GM11168 (cell line): ENCODE data around the gene ANKRD16.
"Not testable (repeated sequence)": the region's sequence is repeated elsewhere in the genome, so short reads cannot be mapped to it uniquely, and the experiment has no call there.

Experiments
- in situ Hi-C: fragments of 300-500 bp; cut with MboI; formaldehyde crosslinking; loops from one replicate; pipeline ENCODE4 v1.12.0; 2022; ENCODE audit warnings: low sequenced_read_pairs; ENCODE audit not compliant: unreplicated experiment

The ANKRD16 gene

GRCh38 chr10:5882961-5883360, 6.7 kb downstream of the ANKRD16 start:
- in situ Hi-C loops, result no loop called here

GRCh38 chr10:5877041-5877440, 12.7 kb downstream of the ANKRD16 start:
- in situ Hi-C loops, result loop anchor here (10.0 kb wide), 1 partner anchor 72 kb away; no protein-coding TSS in a partner anchor

GRCh38 chr10:5876181-5876768, 13.4 kb downstream of the ANKRD16 start:
- in situ Hi-C loops, result loop anchor here (10.0 kb wide), 1 partner anchor 71 kb away; no protein-coding TSS in a partner anchor

GRCh38 chr10:5873515-5873995, 16.1 kb downstream of the ANKRD16 start:
- in situ Hi-C loops, result loop anchor here (10.0 kb wide), 1 partner anchor 69 kb away; no protein-coding TSS in a partner anchor

GRCh38 chr10:5871596-5871995, 18.1 kb downstream of the ANKRD16 start:
- in situ Hi-C loops, result loop anchor here (10.0 kb wide), 1 partner anchor 67 kb away; no protein-coding TSS in a partner anchor

- in situ Hi-C loops, result no loop called here
These were observed 20.5 kb downstream of the ANKRD16 start for GRCh38 chr10:5869156-5869555.

- in situ Hi-C loops, result not testable (repeated sequence)
These were observed 21.3 kb downstream of the ANKRD16 start for GRCh38 chr10:5868383-5868782.

GRCh38 chr10:5867091-5867615, 22.5 kb downstream of the ANKRD16 start:
- in situ Hi-C loops, result not testable (repeated sequence)

GRCh38 chr10:5866451-5867081, 23.1 kb downstream of the ANKRD16 start:
- in situ Hi-C loops, result not testable (repeated sequence)

- in situ Hi-C loops, result not testable (repeated sequence)
These were observed 26.6 kb downstream of the ANKRD16 start for GRCh38 chr10:5862981-5863685.

GRCh38 chr10:5862360-5862961, 27.2 kb downstream of the ANKRD16 start:
- in situ Hi-C loops, result no loop called here

GRCh38 chr10:5860066-5860465, 29.6 kb downstream of the ANKRD16 start:
- in situ Hi-C loops, result no loop called here

- in situ Hi-C loops, result no loop called here
These were observed 30.9 kb downstream of the ANKRD16 start for GRCh38 chr10:5858811-5859210.

GRCh38 chr10:5856701-5857004, 33.0 kb downstream of the ANKRD16 start:
- in situ Hi-C loops, result no loop called here

GRCh38 chr10:5855979-5856700, 33.6 kb downstream of the ANKRD16 start:
- in situ Hi-C loops, result no loop called here

GRCh38 chr10:5854131-5854475, 35.6 kb downstream of the ANKRD16 start:
- in situ Hi-C loops, result no loop called here

- in situ Hi-C loops, result not testable (repeated sequence)
These were observed 43.0 kb downstream of the ANKRD16 start for GRCh38 chr10:5846667-5847066.

- in situ Hi-C loops, result no loop called here
These were observed 45.2 kb downstream of the ANKRD16 start for GRCh38 chr10:5844345-5845055.

GRCh38 chr10:5843686-5844344, 45.9 kb downstream of the ANKRD16 start:
- in situ Hi-C loops, result no loop called here
